CD4-positive, alpha-beta T cell (primary cell): ENCODE results near the gene CARS1. TPM values are rescaled to one million over a fixed set of nuclear protein-coding genes. Genes with fewer than 3 reads are reported as not detected.

ENCODE experiments used
- ATAC-seq: fragments of 200-7000 bp; cut with Tn5 transposase; one replicate; pipeline ENCODE4 v1.10.0; 2022; ENCODE audit warnings: mild to moderate bottlenecking; ENCODE audit not compliant: poor library complexity
- CTCF ChIA-PET: fragments of 350-600 bp; sonication (Branson Sonifier 250); formaldehyde crosslinking; loops from one replicate; lab custom pipeline; 2021; ENCODE audit warnings: antibody characterized with exemption, inconsistent platforms; lab: Charles Lee
- POLR2A ChIA-PET: fragments of 350-600 bp; sonication (Branson Sonifier 250); formaldehyde crosslinking; loops from one replicate; lab custom pipeline; 2021; ENCODE audit warnings: antibody characterized with exemption, inconsistent platforms; lab: Charles Lee
- DNase-seq, 14 experiments: peaks; one replicate each; pipeline ENCODE4 v3.0.0-alpha.2; 2013 to 2020; ENCODE audit warnings: mixed read lengths in 2 of 14
- H3K27ac ChIP-seq, 2 donors: one replicate each; pipeline versions ENCODE4 v1.5.1 to v1.7.0; 2013; ENCODE audit warnings: low read length in 2 of 2, low read depth in 1 of 2, mild to moderate bottlenecking in 1 of 2
- H3K27me3 ChIP-seq, 2 experiments: 1 replicate in 1 of 2; 2 replicates in 1 of 2; pipeline versions ENCODE4 v1.6.1 to v1.7.0; 2013; ENCODE audit warnings: low read length in 2 of 2, control low read depth in 1 of 2, mild to moderate bottlenecking in 1 of 2, moderate library complexity in 1 of 2; ENCODE audit not compliant: insufficient read depth in 2 of 2, control insufficient read depth in 1 of 2
- H3K36me3 ChIP-seq: one replicate; pipeline ENCODE4 v1.6.1; 2013; ENCODE audit warnings: low read length, control low read depth; ENCODE audit not compliant: insufficient read depth
- H3K4me1 ChIP-seq: one replicate; pipeline ENCODE4 v1.6.1; 2013; ENCODE audit warnings: low read length, control low read depth; ENCODE audit not compliant: insufficient read depth
- H3K4me3 ChIP-seq: one replicate; pipeline ENCODE4 v1.5.1; 2013; ENCODE audit warnings: mild to moderate bottlenecking, low read length, moderate library complexity
- H3K9me3 ChIP-seq, 2 experiments: 1 replicate in 1 of 2; 2 replicates in 1 of 2; pipeline versions ENCODE4 v1.6.1 to v1.7.0; 2013; ENCODE audit warnings: low read length in 2 of 2, mild to moderate bottlenecking in 2 of 2, control low read depth in 1 of 2, moderate library complexity in 1 of 2; ENCODE audit not compliant: control insufficient read depth in 1 of 2, insufficient read depth in 1 of 2
- H3K27ac Mint-ChIP-seq: one replicate; pipeline ENCODE4 v1.8.0; 2020; ENCODE audit warnings: mixed read lengths
- H3K27me3 Mint-ChIP-seq: one replicate; pipeline ENCODE4 v1.8.0; 2021; ENCODE audit warnings: mixed read lengths
- H3K36me3 Mint-ChIP-seq: one replicate; pipeline ENCODE4 v1.8.0; 2021; ENCODE audit warnings: low read depth, mixed read lengths
- H3K4me1 Mint-ChIP-seq: one replicate; pipeline ENCODE4 v1.8.0; 2021; ENCODE audit warnings: low read depth, mixed read lengths
- H3K4me3 Mint-ChIP-seq: one replicate; pipeline ENCODE4 v1.8.0; 2020; ENCODE audit warnings: mild to moderate bottlenecking, mixed read lengths
- H3K9me3 Mint-ChIP-seq: one replicate; pipeline ENCODE4 v1.8.0; 2020; ENCODE audit warnings: mixed read lengths
- intact Hi-C, 2 experiments: fragments of 100-400 bp; cut with DNase I in 1 of 2; cut with micrococcal nuclease in 1 of 2; formaldehyde crosslinking; loops; one replicate each; pipeline versions ENCODE4 v1.15.1 to v1.9.0; 2023 to 2025; cut with DNase I, micrococcal nuclease
- total RNA-seq, 174 experiments: library from RNA in 2 of 174; stranded (reverse) in 2 of 174; gene quantifications; one replicate each; pipeline ENCODE4 v1.2.3 and lab custom pipeline; 2021 to 2026
- TF ChIP-seq, protein P1 (sequence below): fragments of 200-600 bp; IDR thresholded peaks from one replicate; pipeline ENCODE4 v1.8.0; 2022; ENCODE audit warnings: antibody characterized with exemption, mild to moderate bottlenecking

Gene CARS1
- total RNA-seq, 2 experiments from 2014 or later = 24.1 to 25.2 TPM

DNA sequence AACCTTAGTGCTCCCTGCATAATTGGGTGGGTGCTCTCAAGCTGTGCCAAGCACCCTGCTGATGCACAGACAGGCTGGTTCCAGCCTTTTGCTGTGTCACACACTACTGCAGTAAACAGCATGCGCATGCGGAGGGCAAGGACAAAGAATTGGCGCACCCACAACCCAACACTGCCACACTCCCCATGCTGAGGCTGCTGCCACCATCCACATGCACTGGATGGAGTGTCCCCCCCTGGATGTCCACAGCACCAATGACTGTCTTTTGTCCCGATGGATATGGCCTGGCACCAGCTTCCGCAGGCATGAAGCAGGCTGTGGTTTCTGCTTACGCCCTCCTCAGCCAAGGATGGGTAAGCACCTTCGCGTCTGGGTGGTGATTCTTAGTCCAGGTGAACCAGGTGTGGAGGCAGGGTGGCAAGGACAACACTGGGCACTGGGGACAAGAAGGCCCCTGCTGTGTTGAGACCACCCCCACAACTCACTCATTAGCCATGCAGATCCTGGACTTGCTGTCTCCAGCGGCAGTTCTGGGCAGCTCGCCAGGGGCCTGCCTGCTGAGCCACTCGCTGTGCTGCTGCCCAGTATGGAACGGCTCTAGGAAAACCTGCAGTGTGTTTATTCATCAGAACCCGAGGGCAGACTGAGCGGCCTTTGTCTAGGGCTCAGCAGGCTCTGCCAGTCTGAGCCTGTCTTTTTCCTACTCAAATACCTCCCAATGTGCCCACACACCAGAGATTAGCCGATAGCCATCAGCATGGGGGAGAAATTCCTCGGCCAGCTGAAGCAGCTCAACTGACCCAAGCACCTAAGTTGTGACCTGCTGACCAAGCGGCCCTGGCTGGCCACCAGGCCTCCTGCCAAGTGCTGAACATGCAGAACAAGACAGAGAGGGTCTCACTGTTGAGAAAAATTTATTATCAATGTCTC, 56.9 kb downstream of the CARS1 start:
- no peak for ATAC-seq
- intact Hi-C loops = no loop called here
- H3K4me3 Mint-ChIP-seq = no peak overlapping the region
- no peaks in the 10 kb centered on the region for H3K4me1 Mint-ChIP-seq
- Histone ChIP-seq H3K4me1 (no peaks in the 10 kb centered on the region), H3K27ac (no peak overlapping the region), H3K9me3 (no peaks in the 10 kb centered on the region), H3K27me3 (no peaks in the 10 kb centered on the region), H3K4me3 (no peak overlapping the region), H3K36me3 (peaks cover 54% of the 10 kb centered on the region)
- no peaks in the 10 kb centered on the region for H3K27me3 Mint-ChIP-seq
- no peak overlapping the region for H3K27ac Mint-ChIP-seq
- TF ChIP-seq, protein P1, sequence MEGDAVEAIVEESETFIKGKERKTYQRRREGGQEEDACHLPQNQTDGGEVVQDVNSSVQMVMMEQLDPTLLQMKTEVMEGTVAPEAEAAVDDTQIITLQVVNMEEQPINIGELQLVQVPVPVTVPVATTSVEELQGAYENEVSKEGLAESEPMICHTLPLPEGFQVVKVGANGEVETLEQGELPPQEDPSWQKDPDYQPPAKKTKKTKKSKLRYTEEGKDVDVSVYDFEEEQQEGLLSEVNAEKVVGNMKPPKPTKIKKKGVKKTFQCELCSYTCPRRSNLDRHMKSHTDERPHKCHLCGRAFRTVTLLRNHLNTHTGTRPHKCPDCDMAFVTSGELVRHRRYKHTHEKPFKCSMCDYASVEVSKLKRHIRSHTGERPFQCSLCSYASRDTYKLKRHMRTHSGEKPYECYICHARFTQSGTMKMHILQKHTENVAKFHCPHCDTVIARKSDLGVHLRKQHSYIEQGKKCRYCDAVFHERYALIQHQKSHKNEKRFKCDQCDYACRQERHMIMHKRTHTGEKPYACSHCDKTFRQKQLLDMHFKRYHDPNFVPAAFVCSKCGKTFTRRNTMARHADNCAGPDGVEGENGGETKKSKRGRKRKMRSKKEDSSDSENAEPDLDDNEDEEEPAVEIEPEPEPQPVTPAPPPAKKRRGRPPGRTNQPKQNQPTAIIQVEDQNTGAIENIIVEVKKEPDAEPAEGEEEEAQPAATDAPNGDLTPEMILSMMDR = no peak
- no peaks in the 10 kb centered on the region for H3K9me3 Mint-ChIP-seq
- ChIA-PET POLR2A (no interaction called here), CTCF (interaction anchor here (1.7 kb wide), 1 partner anchor 13 kb away, joined by 3 read pairs; no protein-coding TSS in a partner anchor)
- DNase-seq = no peak
- H3K36me3 Mint-ChIP-seq = peaks cover 50% of the 10 kb centered on the region

DNA sequence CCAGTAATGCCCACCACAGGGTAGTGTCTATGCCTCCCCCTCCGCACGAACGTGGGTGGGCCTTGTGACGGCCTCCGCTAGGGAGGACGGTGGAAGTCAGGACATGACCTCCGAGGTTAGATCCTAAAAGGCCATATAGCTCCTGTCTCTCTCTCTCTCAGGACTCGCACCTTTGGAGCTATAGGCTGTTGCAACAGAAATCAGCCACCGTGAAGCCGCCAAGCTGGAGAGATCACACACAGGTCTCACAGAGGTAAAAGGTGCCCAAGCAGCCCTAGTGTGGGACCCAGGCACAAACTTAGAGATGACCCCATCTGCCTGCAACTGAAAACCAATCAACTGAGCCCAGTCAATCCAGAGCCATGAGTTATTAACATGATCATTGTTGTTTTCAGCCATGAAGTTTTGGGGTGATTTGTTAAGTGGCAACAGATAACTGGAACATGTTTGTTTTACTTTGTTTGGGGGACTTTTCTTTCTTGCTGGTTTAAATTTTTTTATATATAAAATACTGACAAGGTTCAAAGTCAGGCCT, 57.7 kb downstream of the CARS1 start:
- H3K4me3 ChIP-seq = no peak overlapping the region
- intact Hi-C loops = loop anchor here in 1 of 2 experiments (5.0 kb wide), 1 partner anchor 733 kb away; no protein-coding TSS in a partner anchor
- Mint-ChIP-seq H3K9me3 (no peaks in the 10 kb centered on the region), H3K27me3 (no peaks in the 10 kb centered on the region), H3K4me3 (no peak overlapping the region), H3K4me1 (no peaks in the 10 kb centered on the region), H3K27ac (no peak overlapping the region), H3K36me3 (peaks cover 48% of the 10 kb centered on the region)
- no peaks in the 10 kb centered on the region for H3K27me3 ChIP-seq
- H3K36me3 ChIP-seq = peaks cover 49% of the 10 kb centered on the region
- no peak overlapping the region for H3K27ac ChIP-seq
- POLR2A ChIA-PET = interaction anchor here (2.1 kb wide), 1 partner anchor 13 kb away, joined by 9 read pairs; no protein-coding TSS in a partner anchor
- H3K9me3 ChIP-seq = no peaks in the 10 kb centered on the region
- ATAC-seq = no peak
- DNase-seq = no peak
- CTCF ChIA-PET = no interaction called here
- no peaks in the 10 kb centered on the region for H3K4me1 ChIP-seq
- TF ChIP-seq, protein P1 = no peak

DNA sequence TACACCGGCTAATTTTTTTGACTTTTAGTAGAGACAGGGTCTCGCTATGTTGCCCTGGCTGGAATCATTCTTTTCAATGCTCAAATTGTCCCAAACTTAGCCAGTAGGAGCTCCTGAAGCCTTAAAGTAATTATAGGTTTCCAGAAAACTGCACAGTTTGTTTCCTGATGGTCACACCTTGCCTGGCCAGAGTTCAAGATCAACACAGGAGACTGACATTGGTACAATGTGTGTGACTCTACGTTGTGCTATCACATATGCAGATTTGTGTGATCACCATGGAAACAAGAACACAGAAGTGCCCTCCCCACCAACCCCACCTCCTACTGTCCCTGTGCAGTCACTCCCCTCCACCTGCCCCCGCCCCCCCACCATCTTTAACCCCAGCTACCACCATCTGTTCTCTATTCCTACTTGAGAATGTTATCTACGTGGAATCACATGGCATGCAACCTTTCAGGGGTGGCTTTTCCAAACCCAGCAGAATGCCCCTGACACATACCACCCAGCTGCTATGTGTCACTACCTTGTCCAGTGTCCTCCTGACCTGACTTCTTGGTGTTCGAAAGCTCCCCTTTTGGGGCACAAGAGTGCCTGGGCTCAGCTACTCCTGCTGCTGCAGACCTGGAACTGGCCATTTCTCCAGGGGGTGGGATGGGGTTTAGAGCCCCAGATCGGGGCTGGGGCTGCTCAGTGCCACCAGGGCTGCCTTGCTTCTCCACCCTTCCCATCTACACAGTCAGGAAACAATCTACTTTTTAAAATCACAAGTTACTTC, 59.0 kb downstream of the CARS1 start:
- H3K4me1 ChIP-seq = no peaks in the 10 kb centered on the region
- intact Hi-C loops = loop anchor here in 1 of 2 experiments (5.0 kb wide), 1 partner anchor 734 kb away; no protein-coding TSS in a partner anchor
- CTCF ChIA-PET = interaction anchor here (0.7 kb wide), 1 partner anchor 68 kb away, joined by 3 read pairs; no protein-coding TSS in a partner anchor
- H3K4me3 Mint-ChIP-seq = no peak overlapping the region
- TF ChIP-seq, protein P1 = no peak
- H3K4me1 Mint-ChIP-seq = no peaks in the 10 kb centered on the region
- H3K9me3 Mint-ChIP-seq = no peaks in the 10 kb centered on the region
- no peak for DNase-seq
- H3K27me3 ChIP-seq = no peaks in the 10 kb centered on the region
- no peak overlapping the region for H3K27ac ChIP-seq
- POLR2A ChIA-PET = interaction anchor here (1.4 to 2.1 kb wide), 2 partner anchors 14 to 16 kb away, joined by 6 to 9 read pairs; no protein-coding TSS in a partner anchor
- no peaks in the 10 kb centered on the region for H3K27me3 Mint-ChIP-seq
- H3K9me3 ChIP-seq = no peaks in the 10 kb centered on the region
- H3K36me3 Mint-ChIP-seq = peaks cover 35% of the 10 kb centered on the region
- no peak overlapping the region for H3K4me3 ChIP-seq
- no peak for ATAC-seq
- no peak overlapping the region for H3K27ac Mint-ChIP-seq
- H3K36me3 ChIP-seq = peaks cover 36% of the 10 kb centered on the region
